ENCODE results near the gene ANKRD13A. TPM values are rescaled to one million over a fixed set of nuclear protein-coding genes. Genes with fewer than 3 reads are reported as not detected.
"Not testable (repeated sequence)": the region's sequence is repeated elsewhere in the genome, so short reads cannot be mapped to it uniquely, and the experiment has no call there.

ANKRD13A gene
- total and polyA plus RNA-seq, 7 experiments from 2014 or later, result 33.4 to 82.8 (median 65.6) TPM

DNA sequence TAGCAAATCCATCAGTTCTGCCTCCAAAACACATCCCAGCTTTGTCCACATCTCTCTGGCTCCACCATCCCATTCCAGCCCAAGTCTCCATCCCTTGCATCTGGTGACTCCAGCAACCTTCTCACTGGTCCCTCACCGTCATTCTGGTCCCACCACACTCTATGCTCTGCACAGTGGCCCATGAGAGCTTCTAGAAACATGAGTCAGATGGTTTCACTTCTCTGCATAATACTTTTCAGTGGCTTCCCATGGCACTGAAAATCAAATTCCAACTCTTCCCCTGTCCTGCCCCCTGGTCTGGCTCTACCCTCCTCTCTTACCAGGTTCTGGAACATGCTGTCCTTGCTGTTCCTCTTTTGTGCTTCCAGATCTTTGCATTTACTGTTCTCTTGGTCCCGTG is 66.3 kb downstream of the ANKRD13A start:
- no peak for ATAC-seq
- H3K4me1 Mint-ChIP-seq, result peaks cover 0 to 24% (median 0%) of the 10 kb centered on the region in 7 donors

DNA sequence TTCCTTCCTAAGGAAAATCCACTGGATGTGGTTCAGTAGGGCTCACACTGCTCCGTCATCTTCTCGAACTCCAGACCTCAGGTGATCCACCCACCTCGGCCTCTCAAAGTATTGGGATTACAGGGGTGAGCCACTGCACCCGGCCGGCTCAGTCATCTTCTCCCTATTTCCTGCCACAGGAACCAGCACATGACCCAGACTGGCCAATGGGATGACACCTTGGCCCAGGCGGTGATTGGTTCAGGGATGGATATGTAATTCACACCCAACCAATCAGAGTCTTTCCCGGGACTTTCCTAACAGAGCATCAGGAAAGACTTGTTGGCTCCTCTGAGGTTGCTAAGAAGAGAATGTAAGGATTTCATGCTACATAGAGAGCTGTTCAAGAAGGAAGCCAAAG is 68.3 kb downstream of the ANKRD13A start:
- Mint-ChIP-seq H3K27ac (peak overlapping the region in 1 of 9 donors; percentile 36), H3K27me3 (no peaks in the 10 kb centered on the region), H3K9me3 (peaks cover 0 to 2% (median 0%) of the 10 kb centered on the region in 11 donors), H3K4me3 (no peak overlapping the region), H3K4me1 (peaks cover 0 to 34% (median 9%) of the 10 kb centered on the region in 7 donors), H3K36me3 (peaks cover 0 to 28% (median 0%) of the 10 kb centered on the region in 5 donors)
- POLR2A ChIA-PET, result interaction anchor here (0.5 kb wide), 1 partner anchor 403 kb away, joined by 3 read pairs; no protein-coding TSS in a partner anchor
- no peak overlapping the region for H3K27ac ChIP-seq (ENCODE audit: low read depth, low read length)
- intact Hi-C loops (cut with micrococcal nuclease), result no loop called here
- no peaks in the 10 kb centered on the region for H3K27me3 ChIP-seq (ENCODE audit: control insufficient read depth in 2 of 2, insufficient read depth in 2 of 2, low read length in 2 of 2)
- DNase-seq, result no peak
- no peaks in the 10 kb centered on the region for H3K9me3 ChIP-seq (ENCODE audit: control insufficient read depth in 2 of 3, low read length in 3 of 3)
- CTCF ChIA-PET, result no interaction called here
- H3K36me3 ChIP-seq (ENCODE audit: control insufficient read depth in 2 of 3, insufficient read depth in 3 of 3, low read length in 3 of 3), result no peaks in the 10 kb centered on the region
- H3K4me1 ChIP-seq (ENCODE audit: control insufficient read depth in 2 of 2, insufficient read depth in 2 of 2, low read length in 2 of 2), result no peaks in the 10 kb centered on the region
- ATAC-seq, result no peak
- no peak overlapping the region for H3K4me3 ChIP-seq (ENCODE audit: low read length)

More for the DNA sequence above, 66.3 kb downstream of the ANKRD13A start:
- intact Hi-C loops (cut with micrococcal nuclease), result no loop called here
- Mint-ChIP-seq H3K9me3 (peaks cover 0 to 4% (median 0%) of the 10 kb centered on the region in 11 donors), H3K27me3 (no peaks in the 10 kb centered on the region), H3K27ac (peak overlapping the region in 1 of 9 donors; percentile 14), H3K36me3 (peaks cover 0 to 20% (median 0%) of the 10 kb centered on the region in 5 donors), H3K4me3 (no peak overlapping the region)
- no peak for DNase-seq
- Histone ChIP-seq H3K27me3 (ENCODE audit: control insufficient read depth in 2 of 2, insufficient read depth in 2 of 2, low read length in 2 of 2) (no peaks in the 10 kb centered on the region), H3K9me3 (ENCODE audit: control insufficient read depth in 2 of 3, low read length in 3 of 3) (no peaks in the 10 kb centered on the region), H3K36me3 (ENCODE audit: control insufficient read depth in 2 of 3, insufficient read depth in 3 of 3, low read length in 3 of 3) (no peaks in the 10 kb centered on the region), H3K27ac (ENCODE audit: low read depth, low read length) (no peak overlapping the region), H3K4me1 (ENCODE audit: control insufficient read depth in 2 of 2, insufficient read depth in 2 of 2, low read length in 2 of 2) (no peaks in the 10 kb centered on the region), H3K4me3 (ENCODE audit: low read length) (no peak overlapping the region)
- ChIA-PET POLR2A (no interaction called here), CTCF (no interaction called here)

DNA sequence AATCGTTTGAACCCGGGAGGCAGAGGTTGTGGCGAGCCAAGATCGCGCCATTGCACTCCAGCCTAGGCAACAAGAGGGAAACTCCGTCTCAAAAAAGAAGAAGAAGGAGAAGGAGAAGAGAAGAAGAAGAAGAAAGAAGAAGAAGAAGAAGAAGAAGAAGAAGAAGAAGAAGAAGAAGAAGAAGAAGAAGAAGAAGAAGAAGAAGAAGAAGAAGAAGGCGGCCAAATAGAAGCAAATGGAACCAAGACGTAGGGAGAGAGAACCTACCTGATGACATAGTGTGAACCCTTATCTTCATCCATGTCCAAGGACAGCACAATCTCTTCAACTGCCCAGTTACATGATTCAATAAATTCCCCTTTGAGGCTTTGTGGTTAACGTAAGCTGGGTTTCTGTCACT is 68.9 kb downstream of the ANKRD13A start:
- H3K27me3 Mint-ChIP-seq; H3K9me3 Mint-ChIP-seq; H3K4me3 ChIP-seq (ENCODE audit: low read length); intact Hi-C loops (cut with micrococcal nuclease); H3K4me1 ChIP-seq (ENCODE audit: control insufficient read depth in 2 of 2, insufficient read depth in 2 of 2, low read length in 2 of 2); ATAC-seq; H3K27ac Mint-ChIP-seq; H3K36me3 ChIP-seq (ENCODE audit: control insufficient read depth in 2 of 3, insufficient read depth in 3 of 3, low read length in 3 of 3); H3K27ac ChIP-seq (ENCODE audit: low read depth, low read length); POLR2A ChIA-PET; H3K9me3 ChIP-seq (ENCODE audit: control insufficient read depth in 2 of 3, low read length in 3 of 3); H3K27me3 ChIP-seq (ENCODE audit: control insufficient read depth in 2 of 2, insufficient read depth in 2 of 2, low read length in 2 of 2); CTCF ChIA-PET; H3K4me3 Mint-ChIP-seq; DNase-seq: not testable (repeated sequence)
- Mint-ChIP-seq H3K36me3 (peaks cover 0 to 31% (median 0%) of the 10 kb centered on the region in 5 donors), H3K4me1 (peaks cover 2 to 40% (median 12%) of the 10 kb centered on the region in 7 donors)

DNA sequence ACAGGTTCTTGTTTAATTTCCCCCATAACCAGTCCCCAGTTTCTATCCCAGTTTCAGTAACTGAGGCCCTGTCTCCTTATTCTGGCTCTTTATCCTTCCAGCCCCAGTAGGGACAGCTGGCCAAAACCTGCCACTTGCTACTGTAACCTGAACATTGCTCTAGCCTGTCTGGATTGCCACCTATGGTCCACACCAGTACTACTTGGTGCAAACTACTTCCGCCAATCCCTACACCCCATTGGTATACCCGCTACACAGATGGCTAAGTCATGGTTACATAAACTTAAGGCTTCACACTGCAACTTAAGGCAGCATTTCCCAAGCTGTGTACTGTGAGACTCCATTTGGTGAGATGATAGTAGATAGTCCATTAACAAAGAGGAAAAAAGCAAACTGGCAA is 69.4 kb downstream of the ANKRD13A start:
- Mint-ChIP-seq H3K4me3 (no peak overlapping the region), H3K27me3 (no peaks in the 10 kb centered on the region), H3K4me1 (peaks cover 7 to 45% (median 18%) of the 10 kb centered on the region in 7 donors), H3K27ac (no peak overlapping the region), H3K36me3 (peaks cover 0 to 32% (median 0%) of the 10 kb centered on the region in 5 donors), H3K9me3 (peaks cover 0 to 2% (median 0%) of the 10 kb centered on the region in 11 donors)
- ATAC-seq, result no peak
- ChIA-PET CTCF (no interaction called here), POLR2A (no interaction called here)
- no peaks in the 10 kb centered on the region for H3K4me1 ChIP-seq (ENCODE audit: control insufficient read depth in 2 of 2, insufficient read depth in 2 of 2, low read length in 2 of 2)
- no peak overlapping the region for H3K4me3 ChIP-seq (ENCODE audit: low read length)
- no peaks in the 10 kb centered on the region for H3K27me3 ChIP-seq (ENCODE audit: control insufficient read depth in 2 of 2, insufficient read depth in 2 of 2, low read length in 2 of 2)
- no peak overlapping the region for H3K27ac ChIP-seq (ENCODE audit: low read depth, low read length)
- no peaks in the 10 kb centered on the region for H3K36me3 ChIP-seq (ENCODE audit: control insufficient read depth in 2 of 3, insufficient read depth in 3 of 3, low read length in 3 of 3)
- intact Hi-C loops (cut with micrococcal nuclease), result no loop called here
- no peaks in the 10 kb centered on the region for H3K9me3 ChIP-seq (ENCODE audit: control insufficient read depth in 2 of 3, low read length in 3 of 3)
- DNase-seq, result no peak

DNA sequence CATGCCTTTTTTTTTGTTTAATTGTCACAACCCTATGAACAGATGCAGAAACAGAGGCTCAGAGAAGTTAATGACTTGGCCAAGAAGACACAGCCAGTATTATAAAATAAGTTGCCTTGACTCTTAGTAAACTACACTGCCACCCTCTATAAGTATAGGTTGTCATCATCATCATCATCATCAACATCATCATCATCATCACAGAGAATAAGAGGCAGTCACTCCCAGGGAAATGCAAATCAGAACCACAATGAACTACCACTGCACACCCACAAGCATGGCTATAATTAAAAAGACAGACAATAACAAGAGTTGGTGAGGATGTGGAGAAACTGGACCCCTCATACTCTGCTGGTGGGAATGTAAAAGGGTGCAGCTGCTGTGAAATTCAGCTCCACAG is 72.3 kb downstream of the ANKRD13A start:
- DNase-seq (no peak), ATAC-seq (no peak)
- Histone ChIP-seq H3K4me1 (ENCODE audit: control insufficient read depth in 2 of 2, insufficient read depth in 2 of 2, low read length in 2 of 2) (no peaks in the 10 kb centered on the region), H3K9me3 (ENCODE audit: control insufficient read depth in 2 of 3, low read length in 3 of 3) (no peaks in the 10 kb centered on the region), H3K27me3 (ENCODE audit: control insufficient read depth in 2 of 2, insufficient read depth in 2 of 2, low read length in 2 of 2) (no peaks in the 10 kb centered on the region), H3K27ac (ENCODE audit: low read depth, low read length) (no peak overlapping the region), H3K36me3 (ENCODE audit: control insufficient read depth in 2 of 3, insufficient read depth in 3 of 3, low read length in 3 of 3) (no peaks in the 10 kb centered on the region), H3K4me3 (ENCODE audit: low read length) (no peak overlapping the region)
- Mint-ChIP-seq H3K4me1 (peaks cover 16 to 53% (median 35%) of the 10 kb centered on the region in 7 donors), H3K27ac (peak overlapping the region in 3 of 9 donors; percentile 25 to 92 (median 51)), H3K36me3 (peaks cover 0 to 26% (median 0%) of the 10 kb centered on the region in 5 donors), H3K27me3 (no peaks in the 10 kb centered on the region), H3K9me3 (peaks cover 0 to 2% (median 0%) of the 10 kb centered on the region in 11 donors), H3K4me3 (peak overlapping the region in 6 of 10 donors; percentile 28 to 95 (median 85))
- POLR2A ChIA-PET, result interaction anchor here (0.6 kb wide), 1 partner anchor 564 kb away, joined by 5 read pairs; no protein-coding TSS in a partner anchor
- intact Hi-C loops (cut with micrococcal nuclease), result loop anchor here in 1 of 2 donors (10.0 kb wide), 1 partner anchor 333 kb away; the partner anchor contains the start of gene ANAPC7
- CTCF ChIA-PET, result interaction anchor here (0.8 kb wide), 1 partner anchor 8 kb away, joined by 3 read pairs; no protein-coding TSS in a partner anchor

DNA sequence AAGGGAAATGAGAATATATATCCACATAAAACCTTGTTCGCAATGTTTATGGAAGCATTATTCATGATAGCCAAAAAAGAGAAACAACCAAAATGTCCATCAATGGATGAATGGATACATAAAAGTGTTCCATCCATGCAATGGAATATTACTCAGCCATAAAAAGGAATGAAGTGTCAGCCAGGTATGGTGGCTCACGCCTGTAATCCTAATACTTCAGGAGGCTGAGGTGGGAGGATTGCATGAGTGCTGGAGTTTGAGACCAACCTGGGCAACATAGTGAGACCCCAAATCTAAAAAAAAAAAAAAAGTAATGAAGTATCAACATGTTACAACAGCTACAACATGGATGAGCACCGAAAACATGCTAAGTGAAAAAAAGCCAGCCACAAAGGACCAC is 72.7 kb downstream of the ANKRD13A start:
- Mint-ChIP-seq H3K9me3 (peaks cover 0 to 3% (median 0%) of the 10 kb centered on the region in 11 donors), H3K4me1 (peaks cover 16 to 57% (median 35%) of the 10 kb centered on the region in 7 donors), H3K27ac (peak overlapping the region in 5 of 9 donors; percentile 23 to 94 (median 84)), H3K36me3 (peaks cover 0 to 26% (median 0%) of the 10 kb centered on the region in 5 donors), H3K4me3 (peak overlapping the region in 9 of 10 donors; percentile 55 to 95 (median 88)), H3K27me3 (no peaks in the 10 kb centered on the region)
- no peaks in the 10 kb centered on the region for H3K36me3 ChIP-seq (ENCODE audit: control insufficient read depth in 2 of 3, insufficient read depth in 3 of 3, low read length in 3 of 3)
- H3K4me3 ChIP-seq (ENCODE audit: low read length), result no peak overlapping the region
- ChIA-PET CTCF (no interaction called here), POLR2A (interaction anchor here (0.7 kb wide), 1 partner anchor 12 kb away, joined by 3 read pairs; no protein-coding TSS in a partner anchor)
- H3K27me3 ChIP-seq (ENCODE audit: control insufficient read depth in 2 of 2, insufficient read depth in 2 of 2, low read length in 2 of 2), result no peaks in the 10 kb centered on the region
- no peaks in the 10 kb centered on the region for H3K9me3 ChIP-seq (ENCODE audit: control insufficient read depth in 2 of 3, low read length in 3 of 3)
- DNase-seq (no peak), ATAC-seq (no peak)
- intact Hi-C loops (cut with micrococcal nuclease), result loop anchor here in 1 of 2 donors (10.0 kb wide), 1 partner anchor 333 kb away; the partner anchor contains the start of gene ANAPC7
- H3K4me1 ChIP-seq (ENCODE audit: control insufficient read depth in 2 of 2, insufficient read depth in 2 of 2, low read length in 2 of 2), result no peaks in the 10 kb centered on the region
- no peak overlapping the region for H3K27ac ChIP-seq (ENCODE audit: low read depth, low read length)
